B cell (primary cell): ENCODE data around the gene TEDC1.

ENCODE experiments used
- CTCF ChIP-seq: fragments of 200-600 bp; IDR thresholded peaks from one replicate; pipeline ENCODE4 v1.8.0; 2022; ENCODE audit warnings: antibody characterized with exemption, mild to moderate bottlenecking
- EZH2 ChIP-seq: IDR thresholded peaks from 2 replicates; pipeline ENCODE4 v1.6.1; 2012; ENCODE audit warnings: borderline replicate concordance, low read depth, mild to moderate bottlenecking, moderate library complexity, low read length; ENCODE audit not compliant: insufficient read depth, poor library complexity, severe bottlenecking

DNA sequence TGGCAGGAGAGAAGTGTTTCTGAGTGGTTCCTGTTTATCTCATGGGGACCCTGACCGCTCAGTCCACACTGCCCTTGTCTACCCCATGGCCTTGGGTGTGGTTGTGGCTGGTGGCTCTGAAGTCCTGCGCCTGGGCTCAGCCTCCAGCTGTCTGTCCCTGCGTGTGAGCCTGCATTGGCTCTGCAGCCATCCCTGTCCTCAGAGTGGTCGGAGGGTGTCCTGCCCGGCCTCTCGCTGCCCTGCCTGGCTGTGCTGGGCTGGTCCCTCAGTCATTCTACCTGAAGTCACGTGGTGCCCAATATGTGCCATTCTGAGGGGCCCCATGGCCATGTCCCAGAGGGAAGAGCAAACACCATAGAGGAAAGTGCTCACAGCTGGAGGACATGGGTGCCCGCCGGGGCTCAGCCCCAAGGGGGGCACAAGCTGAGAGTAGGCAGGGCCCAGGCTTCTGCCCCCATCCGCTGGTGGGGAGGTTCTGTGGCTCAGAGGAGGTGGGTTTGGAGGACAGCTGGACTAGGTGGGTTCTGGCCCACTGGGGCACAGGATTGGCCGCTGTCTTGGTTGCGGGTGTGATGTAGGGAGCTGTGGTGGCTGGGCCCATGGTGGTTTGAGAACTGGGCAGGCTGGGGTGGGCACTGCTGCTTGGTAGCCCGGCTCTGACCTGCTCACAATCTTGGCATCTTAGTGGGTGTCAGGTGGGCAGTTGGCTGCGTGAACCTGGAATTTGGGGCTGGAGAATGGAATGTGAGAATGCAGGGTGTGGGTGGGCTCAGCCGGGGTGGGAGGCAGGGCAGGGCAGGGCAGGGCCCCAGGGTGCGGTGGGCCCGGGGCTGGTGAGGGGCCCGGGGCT lies 11.6 kb downstream of the TEDC1 start:
- TF ChIP-seq CTCF, result no peak
- TF ChIP-seq EZH2, result no peak
